H9 (cell line): ENCODE measurements around the gene MED8. TPM values are rescaled to one million over a fixed set of nuclear protein-coding genes. Genes with fewer than 3 reads are reported as not detected.

Source experiments
- DNase-seq: peaks from one replicate; pipeline ENCODE4 v3.0.0-alpha.2; 2017
- H2AFZ ChIP-seq: one replicate; pipeline ENCODE4 v1.6.1; 2013; ENCODE audit warnings: mild to moderate bottlenecking, low read length, control low read depth, moderate library complexity
- H2AK5ac ChIP-seq: 2 replicates; pipeline ENCODE4 v1.6.1; 2013; ENCODE audit warnings: low read length, control low read depth, mixed read lengths; ENCODE audit not compliant: insufficient read length
- H2BK120ac ChIP-seq: one replicate; pipeline ENCODE4 v1.6.1; 2013; ENCODE audit warnings: low read depth, mild to moderate bottlenecking, low read length, control low read depth, inconsistent platforms; ENCODE audit not compliant: poor library complexity, severe bottlenecking
- H2BK12ac ChIP-seq: 2 replicates; pipeline ENCODE4 v1.6.1; 2013; ENCODE audit warnings: low read length, control low read depth, mixed read lengths, low read depth; ENCODE audit not compliant: insufficient read length
- H2BK15ac ChIP-seq: 2 replicates; pipeline ENCODE4 v1.6.1; 2013; ENCODE audit warnings: low read depth, low read length, control low read depth
- H2BK20ac ChIP-seq: one replicate; pipeline ENCODE4 v1.6.1; 2013; ENCODE audit warnings: low read depth, mild to moderate bottlenecking, low read length, control low read depth, inconsistent platforms; ENCODE audit not compliant: poor library complexity, severe bottlenecking
- H2BK5ac ChIP-seq: 2 replicates; pipeline ENCODE4 v1.6.1; 2013; ENCODE audit warnings: low read length, control low read depth, mixed read lengths; ENCODE audit not compliant: insufficient read length
- H3K14ac ChIP-seq: 2 replicates; pipeline ENCODE4 v1.6.1; 2013; ENCODE audit warnings: low read length, control low read depth; ENCODE audit not compliant: insufficient read depth
- H3K18ac ChIP-seq: 2 replicates; pipeline ENCODE4 v1.6.1; 2013; ENCODE audit warnings: low read depth, mild to moderate bottlenecking, mixed read lengths, low read length, control low read depth; ENCODE audit not compliant: insufficient read length
- H3K23ac ChIP-seq: 2 replicates; pipeline ENCODE4 v1.6.1; 2013; ENCODE audit warnings: low read length, control low read depth, mixed read lengths, low read depth; ENCODE audit not compliant: insufficient read length
- H3K23me2 ChIP-seq: 2 replicates; pipeline ENCODE4 v1.6.1; 2013; ENCODE audit warnings: low read depth, mild to moderate bottlenecking, mixed read lengths, low read length, control low read depth; ENCODE audit not compliant: insufficient read length, poor library complexity, severe bottlenecking
- H3K27ac ChIP-seq: 2 replicates; pipeline ENCODE4 v1.5.1; 2013; ENCODE audit warnings: low read length, control low read depth, mixed read lengths, low read depth; ENCODE audit not compliant: insufficient read length
- H3K27me3 ChIP-seq: 2 replicates; pipeline ENCODE4 v1.6.1; 2013; ENCODE audit warnings: low read length, control low read depth, inconsistent platforms; ENCODE audit not compliant: insufficient read depth
- H3K4ac ChIP-seq: 2 replicates; pipeline ENCODE4 v1.6.1; 2013; ENCODE audit warnings: low read depth, mild to moderate bottlenecking, control low read depth, inconsistent platforms, low read length, moderate library complexity
- H3K4me1 ChIP-seq: 2 replicates; pipeline ENCODE4 v1.6.1; 2013; ENCODE audit warnings: low read length, control low read depth, inconsistent platforms; ENCODE audit not compliant: insufficient read depth
- H3K4me2 ChIP-seq: 2 replicates; pipeline ENCODE4 v1.6.1; 2013; ENCODE audit warnings: low read length, control low read depth, mixed read lengths; ENCODE audit not compliant: insufficient read length, insufficient read depth
- H3K56ac ChIP-seq: 2 replicates; pipeline ENCODE4 v1.6.1; 2013; ENCODE audit warnings: low read depth, mild to moderate bottlenecking, mixed read lengths, low read length, control low read depth; ENCODE audit not compliant: insufficient read length
- H3K79me1 ChIP-seq: 2 replicates; pipeline ENCODE4 v1.6.1; 2013; ENCODE audit warnings: low read depth, mild to moderate bottlenecking, moderate library complexity, low read length, control low read depth, inconsistent platforms; ENCODE audit not compliant: insufficient read depth, poor library complexity, severe bottlenecking
- H3K79me2 ChIP-seq: 2 replicates; pipeline ENCODE4 v1.6.1; 2013; ENCODE audit warnings: low read length, control low read depth, inconsistent platforms; ENCODE audit not compliant: insufficient read depth
- H3K9ac ChIP-seq: 2 replicates; pipeline ENCODE4 v1.6.1; 2013; ENCODE audit warnings: low read length, control low read depth, mixed read lengths; ENCODE audit not compliant: insufficient read length; ENCODE audit errors: extremely low read depth
- H3K9me3 ChIP-seq: one replicate; pipeline ENCODE4 v1.6.1; 2013; ENCODE audit warnings: low read depth, low read length, inconsistent platforms; ENCODE audit not compliant: control insufficient read depth
- H3T11ph ChIP-seq: one replicate; pipeline ENCODE4 v1.6.1; 2013; ENCODE audit warnings: mild to moderate bottlenecking, low read length, control low read depth, inconsistent platforms
- H4K20me1 ChIP-seq: one replicate; pipeline ENCODE4 v1.6.1; 2013; ENCODE audit not compliant: control insufficient read depth, insufficient read length, insufficient read depth
- H4K5ac ChIP-seq: 2 replicates; pipeline ENCODE4 v1.6.1; 2013; ENCODE audit warnings: low read depth, mild to moderate bottlenecking, mixed read lengths, low read length, control low read depth; ENCODE audit not compliant: insufficient read length
- H4K8ac ChIP-seq: replicated peaks from 2 replicates; pipeline ENCODE4 v1.6.1; 2013; ENCODE audit warnings: low read length, control low read depth, mixed read lengths, low read depth; ENCODE audit not compliant: insufficient read length
- H4K91ac ChIP-seq: 2 replicates; pipeline ENCODE4 v1.6.1; 2013; ENCODE audit warnings: low read depth, mild to moderate bottlenecking, moderate library complexity, mixed read lengths, low read length, control low read depth; ENCODE audit not compliant: insufficient read length
- H3K27ac Mint-ChIP-seq, 3 experiments: 2 replicates in 2 of 3; 3 replicates in 1 of 3; pipeline ENCODE4 v1.8.0; 2020 to 2021; ENCODE audit warnings: mixed read lengths in 3 of 3, mild to moderate bottlenecking in 1 of 3, moderate library complexity in 1 of 3
- H3K27me3 Mint-ChIP-seq: 2 replicates; pipeline ENCODE4 v1.8.0; 2021; ENCODE audit warnings: low read depth, mild to moderate bottlenecking, moderate library complexity, mixed read lengths
- H3K36me3 Mint-ChIP-seq, 3 experiments: 2 replicates in 2 of 3; 3 replicates in 1 of 3; pipeline ENCODE4 v1.8.0; 2020 to 2021; ENCODE audit warnings: low read depth in 3 of 3, mixed read lengths in 3 of 3; ENCODE audit not compliant: insufficient read depth in 1 of 3
- H3K4me1 Mint-ChIP-seq, 2 experiments: 2 replicates each; pipeline ENCODE4 v1.8.0; 2020; ENCODE audit warnings: mixed read lengths in 2 of 2
- H3K4me3 Mint-ChIP-seq, 2 experiments: 2 replicates in 1 of 2; 3 replicates in 1 of 2; pipeline ENCODE4 v1.8.0; 2020 to 2021; ENCODE audit warnings: mild to moderate bottlenecking in 2 of 2, mixed read lengths in 2 of 2, moderate library complexity in 1 of 2
- H3K9me3 Mint-ChIP-seq, 2 experiments: 2 replicates in 1 of 2; 3 replicates in 1 of 2; pipeline ENCODE4 v1.8.0; 2020; ENCODE audit warnings: mild to moderate bottlenecking in 2 of 2, mixed read lengths in 2 of 2, moderate library complexity in 1 of 2
- WGBS: extraction: QIAGEN DNeasy Blood & Tissue Kit; methylation state at CpG from one replicate; pipeline ENCODE4 v1.1.7; 2013; ENCODE audit warnings: missing lambda C conversion rate, low lambda C conversion rate, mixed read lengths; ENCODE audit not compliant: insufficient read length; ENCODE audit errors: extremely low coverage; 5-methylcytosine and 5-hydroxymethylcytosine counted together
- total RNA-seq: library from RNA; stranded (reverse); gene quantifications from 2 replicates; pipeline ENCODE4 v1.2.1, GENCODE V29; 2021
- TF ChIP-seq, protein P1 (sequence below): fragments of 200-600 bp; sonication (generic); conservative IDR thresholded peaks from 3 replicates; pipeline ENCODE4 v1.8.0; 2021; ENCODE audit warnings: antibody characterized with exemption, mild to moderate bottlenecking

MED8 gene
- total RNA-seq, 1 experiment from 2014 or later = 23.0 TPM

DNA sequence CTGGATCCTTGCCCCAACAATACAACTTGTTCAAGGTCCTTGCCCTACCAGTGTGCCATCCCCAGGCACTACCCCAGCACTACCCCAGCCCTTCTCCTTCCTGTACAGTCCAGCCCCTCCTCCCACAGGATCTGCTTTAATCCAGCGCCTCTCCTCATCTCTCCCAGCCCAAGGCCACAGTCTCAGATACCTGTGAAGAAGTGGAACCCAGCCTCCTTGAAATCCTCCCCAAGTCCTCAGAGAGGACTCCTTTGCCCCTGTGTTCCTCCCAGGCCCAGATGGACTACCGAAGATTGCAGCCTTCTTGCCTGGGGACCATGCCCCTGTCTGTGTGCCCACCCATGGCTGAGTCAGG is 37.3 kb downstream of the MED8 start:
- no CpG with 5 or more reads among the region's 2 CpGs for WGBS

More for the DNA sequence above, 37.3 kb downstream of the MED8 start:
- DNase-seq = no peak
- no peak overlapping the region for H3K4me3 Mint-ChIP-seq
- H3K4ac ChIP-seq = no peak overlapping the region
- H2BK15ac ChIP-seq = no peak overlapping the region
- no peak overlapping the region for H3K27ac ChIP-seq
- no peak overlapping the region for H2BK120ac ChIP-seq
- peaks cover 4% of the 10 kb centered on the region for H3K27me3 ChIP-seq
- H4K20me1 ChIP-seq = no peaks in the 10 kb centered on the region
- no peak overlapping the region for H4K8ac ChIP-seq
- no peak overlapping the region for H3K56ac ChIP-seq
- no peaks in the 10 kb centered on the region; a peak in 1 of 5 replicates for H3K9me3 Mint-ChIP-seq
- H3K23ac ChIP-seq = no peak overlapping the region
- no peak overlapping the region for H4K5ac ChIP-seq
- peaks cover 11% of the 10 kb centered on the region for H3K27me3 Mint-ChIP-seq
- no peak overlapping the region for H3K14ac ChIP-seq
- no peaks in the 10 kb centered on the region for H3K79me2 ChIP-seq
- H3K9ac ChIP-seq = no peak overlapping the region
- no peak overlapping the region for H2AK5ac ChIP-seq
- H3K36me3 Mint-ChIP-seq = peaks cover 0 to 12% (median 2%) of the 10 kb centered on the region in 3 experiments; a peak in 3 of 7 replicates
- H3K9me3 ChIP-seq = no peaks in the 10 kb centered on the region
- peak overlapping the region in 1 of 3 experiments; percentile 6; a peak in 2 of 7 replicates for H3K27ac Mint-ChIP-seq
- H3K23me2 ChIP-seq = peaks cover 10% of the 10 kb centered on the region
- H3K4me1 ChIP-seq = peaks cover 5% of the 10 kb centered on the region
- no peak overlapping the region for H3K18ac ChIP-seq
- H3K4me2 ChIP-seq = no peak overlapping the region
- TF ChIP-seq, protein P1, sequence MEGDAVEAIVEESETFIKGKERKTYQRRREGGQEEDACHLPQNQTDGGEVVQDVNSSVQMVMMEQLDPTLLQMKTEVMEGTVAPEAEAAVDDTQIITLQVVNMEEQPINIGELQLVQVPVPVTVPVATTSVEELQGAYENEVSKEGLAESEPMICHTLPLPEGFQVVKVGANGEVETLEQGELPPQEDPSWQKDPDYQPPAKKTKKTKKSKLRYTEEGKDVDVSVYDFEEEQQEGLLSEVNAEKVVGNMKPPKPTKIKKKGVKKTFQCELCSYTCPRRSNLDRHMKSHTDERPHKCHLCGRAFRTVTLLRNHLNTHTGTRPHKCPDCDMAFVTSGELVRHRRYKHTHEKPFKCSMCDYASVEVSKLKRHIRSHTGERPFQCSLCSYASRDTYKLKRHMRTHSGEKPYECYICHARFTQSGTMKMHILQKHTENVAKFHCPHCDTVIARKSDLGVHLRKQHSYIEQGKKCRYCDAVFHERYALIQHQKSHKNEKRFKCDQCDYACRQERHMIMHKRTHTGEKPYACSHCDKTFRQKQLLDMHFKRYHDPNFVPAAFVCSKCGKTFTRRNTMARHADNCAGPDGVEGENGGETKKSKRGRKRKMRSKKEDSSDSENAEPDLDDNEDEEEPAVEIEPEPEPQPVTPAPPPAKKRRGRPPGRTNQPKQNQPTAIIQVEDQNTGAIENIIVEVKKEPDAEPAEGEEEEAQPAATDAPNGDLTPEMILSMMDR = no peak
- no peak overlapping the region for H3T11ph ChIP-seq
- H2BK5ac ChIP-seq = no peak overlapping the region
- peaks cover 18 to 31% of the 10 kb centered on the region in 2 experiments for H3K4me1 Mint-ChIP-seq
- H4K91ac ChIP-seq = no peak overlapping the region
- H2AFZ ChIP-seq = no peak overlapping the region
- H2BK12ac ChIP-seq = no peak overlapping the region
- H2BK20ac ChIP-seq = no peak overlapping the region
- H3K79me1 ChIP-seq = no peaks in the 10 kb centered on the region
